CD4-positive, alpha-beta T cell treated with Interferon alpha-2 for 1 hour (primary cell): ENCODE data around the gene RHOT1.
"Not testable (repeated sequence)": the region's sequence is repeated elsewhere in the genome, so short reads cannot be mapped to it uniquely, and the experiment has no call there.

Experiments
- DNase-seq, 2 donors: peaks; one replicate each; pipeline ENCODE4 v3.0.0-alpha.2; 2020 to 2022

The RHOT1 gene

GRCh38 chr17:32240750-32241149 is 98.4 kb downstream of the RHOT1 start:
- DNase-seq, result no peak

- no peak for DNase-seq
Measured at GRCh38 chr17:32241640-32242039, 99.3 kb downstream of the RHOT1 start.

- no peak for DNase-seq
Measured at GRCh38 chr17:32249475-32249874, 107.2 kb downstream of the RHOT1 start.

GRCh38 chr17:32253117-32253611 is 110.9 kb downstream of the RHOT1 start:
- DNase-seq, result peak; percentile 63 to 73

GRCh38 chr17:32256012-32256700 is 113.9 kb downstream of the RHOT1 start:
- no peak for DNase-seq

GRCh38 chr17:32256701-32257019 is 114.4 kb downstream of the RHOT1 start:
- no peak for DNase-seq

- no peak for DNase-seq
Measured at GRCh38 chr17:32258383-32259140, 116.3 kb downstream of the RHOT1 start.

- no peak for DNase-seq
Measured at GRCh38 chr17:32259586-32259985, 117.3 kb downstream of the RHOT1 start.

- no peak for DNase-seq
Measured at GRCh38 chr17:32261417-32261736, 119.1 kb downstream of the RHOT1 start.

GRCh38 chr17:32261936-32262510 is 119.7 kb downstream of the RHOT1 start:
- no peak for DNase-seq

GRCh38 chr17:32263515-32263914 is 121.2 kb downstream of the RHOT1 start:
- DNase-seq, result not testable (repeated sequence)

GRCh38 chr17:32264140-32264799 is 122.0 kb downstream of the RHOT1 start:
- no peak for DNase-seq

GRCh38 chr17:32264823-32265191 is 122.5 kb downstream of the RHOT1 start:
- no peak for DNase-seq

- peak in 1 of 2 donors; percentile 28 for DNase-seq
Measured at GRCh38 chr17:32265192-32265923, 123.1 kb downstream of the RHOT1 start, which contains the start of gene RHBDL3. TSS of gene RHBDL3 (plus strand) at chr17:32265832. CDS start at chr17:32266190, 358 bp downstream.

GRCh38 chr17:32266051-32266388 is 123.7 kb downstream of the RHOT1 start:
- no peak for DNase-seq

- DNase-seq, result peak in 1 of 2 donors; percentile 15
Measured at GRCh38 chr17:32266389-32267301, 124.3 kb downstream of the RHOT1 start.

- DNase-seq, result peak in 1 of 2 donors; percentile 15
Measured at GRCh38 chr17:32267690-32268205, 125.4 kb downstream of the RHOT1 start.

GRCh38 chr17:32268734-32269288 is 126.5 kb downstream of the RHOT1 start:
- DNase-seq, result no peak

GRCh38 chr17:32269377-32269776 is 127.1 kb downstream of the RHOT1 start:
- no peak for DNase-seq

GRCh38 chr17:32271844-32272243 is 129.5 kb downstream of the RHOT1 start:
- DNase-seq, result no peak

- DNase-seq, result no peak
Measured at GRCh38 chr17:32274101-32274500, 131.8 kb downstream of the RHOT1 start.
